Measurements from ENCODE around the gene SMARCA2.
"Not testable (repeated sequence)": the region's sequence is repeated elsewhere in the genome, so short reads cannot be mapped to it uniquely, and the experiment has no call there.

SMARCA2 gene

DNA sequence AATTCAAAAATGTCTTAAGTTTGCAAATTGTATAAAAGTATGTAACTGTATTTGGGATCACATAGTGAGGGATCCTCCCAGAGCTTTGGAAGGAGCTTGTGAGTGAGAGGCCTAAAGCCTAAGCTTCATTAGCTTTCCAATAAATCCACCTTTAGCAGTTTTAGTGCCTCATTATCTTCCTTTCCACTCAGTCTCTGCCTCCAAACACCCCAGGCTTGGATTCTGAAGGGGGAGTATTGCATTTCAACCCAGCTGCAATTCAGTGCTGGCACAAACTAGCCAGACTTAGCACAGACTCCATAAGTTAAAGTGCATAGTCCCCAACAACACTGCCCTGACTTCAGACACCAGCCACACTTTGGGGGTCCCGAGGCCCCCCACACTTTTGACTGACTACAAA lies 113.5 kb downstream of the SMARCA2 start:
- peaks cover 22 to 33% of the 10 kb centered on the region in 2 donors for H3K36me3 ChIP-seq (ENCODE audit: control insufficient read depth in 2 of 2, insufficient read depth in 2 of 2, low read length in 2 of 2)
- no peak overlapping the region for H3K27ac ChIP-seq (ENCODE audit: low read depth in 2 of 2, low read length in 2 of 2)
- H3K4me3 ChIP-seq (ENCODE audit: low read length in 2 of 2): no peak overlapping the region
- no peaks in the 10 kb centered on the region for H3K4me1 ChIP-seq (ENCODE audit: control insufficient read depth in 2 of 2, insufficient read depth in 2 of 2, low read length in 2 of 2)
- H3K27me3 ChIP-seq (ENCODE audit: control insufficient read depth in 2 of 2, insufficient read depth in 2 of 2, low read length in 2 of 2): no peaks in the 10 kb centered on the region
- no peak overlapping the region for H3K9ac ChIP-seq (ENCODE audit: low read depth in 1 of 2, low read length in 2 of 2)
- no peaks in the 10 kb centered on the region for H3K9me3 ChIP-seq (ENCODE audit: control insufficient read depth in 2 of 2, low read length in 2 of 2)

DNA sequence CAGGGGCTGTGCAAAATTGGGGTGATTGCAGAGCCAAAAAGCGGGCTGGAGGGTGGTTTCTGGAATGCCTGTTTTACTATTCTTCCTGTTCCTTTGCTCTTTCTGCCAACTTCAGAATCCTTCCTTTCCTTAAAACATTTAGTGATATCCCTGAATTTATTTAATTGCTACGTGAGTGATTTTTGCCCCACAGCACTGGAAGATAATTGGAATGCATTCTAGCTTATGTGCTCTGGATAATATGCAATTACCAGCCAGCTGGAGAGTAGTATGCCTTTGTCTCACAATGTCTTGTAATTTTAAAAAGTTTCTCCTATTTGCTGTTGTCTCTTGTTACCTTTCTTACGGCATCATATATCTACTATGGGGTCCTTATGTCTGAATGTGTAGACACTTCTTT lies 115.8 kb downstream of the SMARCA2 start:
- H3K9ac ChIP-seq (ENCODE audit: low read depth in 1 of 2, low read length in 2 of 2): no peak overlapping the region
- H3K9me3 ChIP-seq (ENCODE audit: control insufficient read depth in 2 of 2, low read length in 2 of 2): no peaks in the 10 kb centered on the region
- no peak overlapping the region for H3K27ac ChIP-seq (ENCODE audit: low read depth in 2 of 2, low read length in 2 of 2)
- H3K4me1 ChIP-seq (ENCODE audit: control insufficient read depth in 2 of 2, insufficient read depth in 2 of 2, low read length in 2 of 2): no peaks in the 10 kb centered on the region
- peaks cover 14 to 27% of the 10 kb centered on the region in 2 donors for H3K36me3 ChIP-seq (ENCODE audit: control insufficient read depth in 2 of 2, insufficient read depth in 2 of 2, low read length in 2 of 2)
- no peaks in the 10 kb centered on the region for H3K27me3 ChIP-seq (ENCODE audit: control insufficient read depth in 2 of 2, insufficient read depth in 2 of 2, low read length in 2 of 2)
- no peak overlapping the region for H3K4me3 ChIP-seq (ENCODE audit: low read length in 2 of 2)

DNA sequence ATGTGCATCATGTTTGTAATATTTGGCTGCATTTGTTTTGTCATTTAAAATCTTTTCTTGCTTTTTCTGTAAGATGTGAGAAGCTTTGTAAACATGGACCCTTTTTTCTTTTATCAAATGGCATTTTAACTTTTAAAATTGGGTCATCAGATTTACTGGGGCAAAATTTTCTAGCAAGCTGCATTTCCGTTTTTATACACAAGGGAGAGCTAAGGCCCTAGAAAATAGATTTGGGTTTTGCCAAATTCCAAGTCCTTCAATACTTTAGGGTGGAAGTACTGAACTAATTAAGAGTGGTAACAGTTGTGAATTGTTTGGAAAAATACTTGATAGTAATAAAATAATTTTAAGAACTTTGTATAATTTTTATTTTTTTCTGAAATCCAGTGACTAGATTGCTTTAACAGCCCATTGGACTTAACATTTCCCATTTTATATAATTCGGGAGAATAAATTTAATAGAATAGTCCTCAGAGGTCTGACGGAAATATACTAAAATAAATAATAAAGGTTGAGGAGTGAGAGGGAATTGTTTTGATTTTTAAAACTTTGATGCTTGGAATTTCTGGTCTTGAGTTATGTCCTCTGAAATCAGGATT lies 117.4 kb downstream of the SMARCA2 start:
- Histone ChIP-seq H3K36me3 (ENCODE audit: control insufficient read depth in 2 of 2, insufficient read depth in 2 of 2, low read length in 2 of 2) (peaks cover 7 to 21% of the 10 kb centered on the region in 2 donors), H3K9me3 (ENCODE audit: control insufficient read depth in 2 of 2, low read length in 2 of 2) (no peaks in the 10 kb centered on the region), H3K4me3 (ENCODE audit: low read length in 2 of 2) (no peak overlapping the region), H3K4me1 (ENCODE audit: control insufficient read depth in 2 of 2, insufficient read depth in 2 of 2, low read length in 2 of 2) (no peaks in the 10 kb centered on the region), H3K27ac (ENCODE audit: low read depth in 2 of 2, low read length in 2 of 2) (no peak overlapping the region), H3K9ac (ENCODE audit: low read depth in 1 of 2, low read length in 2 of 2) (no peak overlapping the region), H3K27me3 (ENCODE audit: control insufficient read depth in 2 of 2, insufficient read depth in 2 of 2, low read length in 2 of 2) (no peaks in the 10 kb centered on the region)

DNA sequence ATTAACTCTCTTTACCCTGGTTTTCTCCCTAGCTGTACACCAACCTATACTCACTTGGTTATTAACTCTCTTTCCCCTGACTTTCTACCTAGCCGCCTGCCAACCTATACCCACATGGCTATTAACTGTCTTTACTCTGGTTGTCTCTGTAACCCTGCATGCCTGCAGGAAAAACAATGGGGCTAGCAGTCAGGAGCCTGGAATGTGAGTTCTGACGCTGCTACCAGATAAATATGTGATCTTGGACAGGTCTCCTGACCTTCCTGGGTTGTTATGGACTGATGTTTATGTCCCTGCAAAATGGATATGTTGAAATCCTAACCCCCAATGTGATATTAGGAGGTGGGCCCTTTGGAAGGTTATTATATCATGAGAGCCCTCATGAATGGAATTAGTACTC lies 119.2 kb downstream of the SMARCA2 start:
- H3K27ac ChIP-seq (ENCODE audit: low read depth in 2 of 2, low read length in 2 of 2): no peak overlapping the region
- H3K4me1 ChIP-seq (ENCODE audit: control insufficient read depth in 2 of 2, insufficient read depth in 2 of 2, low read length in 2 of 2): no peaks in the 10 kb centered on the region
- no peak overlapping the region for H3K9ac ChIP-seq (ENCODE audit: low read depth in 1 of 2, low read length in 2 of 2)
- no peaks in the 10 kb centered on the region for H3K9me3 ChIP-seq (ENCODE audit: control insufficient read depth in 2 of 2, low read length in 2 of 2)
- H3K4me3 ChIP-seq (ENCODE audit: low read length in 2 of 2): no peak overlapping the region
- no peaks in the 10 kb centered on the region for H3K27me3 ChIP-seq (ENCODE audit: control insufficient read depth in 2 of 2, insufficient read depth in 2 of 2, low read length in 2 of 2)
- peaks cover 9 to 17% of the 10 kb centered on the region in 2 donors for H3K36me3 ChIP-seq (ENCODE audit: control insufficient read depth in 2 of 2, insufficient read depth in 2 of 2, low read length in 2 of 2)

DNA sequence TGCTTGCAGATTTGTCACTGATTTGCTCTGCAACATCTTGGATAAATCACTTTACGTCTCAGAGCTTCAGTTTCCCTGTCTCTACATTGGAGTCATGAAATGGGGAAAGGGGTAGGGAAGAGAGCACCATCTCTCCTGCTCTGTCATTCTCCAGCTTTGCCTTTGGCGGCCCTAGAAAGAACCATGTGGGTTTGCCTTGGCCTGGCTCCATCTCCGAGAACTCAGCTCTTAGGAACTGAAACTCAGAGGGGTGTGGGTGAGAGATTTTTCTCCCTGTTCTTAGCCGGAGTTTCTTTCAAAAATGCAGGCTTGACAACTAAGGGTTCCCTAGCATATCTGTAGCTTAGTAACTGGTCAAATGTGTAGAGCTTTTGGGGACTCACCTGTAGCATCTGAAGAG lies 123.5 kb downstream of the SMARCA2 start:
- peaks cover 10 to 11% of the 10 kb centered on the region in 2 donors for H3K36me3 ChIP-seq (ENCODE audit: control insufficient read depth in 2 of 2, insufficient read depth in 2 of 2, low read length in 2 of 2)
- H3K4me3 ChIP-seq (ENCODE audit: low read length in 2 of 2): no peak overlapping the region
- H3K4me1 ChIP-seq (ENCODE audit: control insufficient read depth in 2 of 2, insufficient read depth in 2 of 2, low read length in 2 of 2): no peaks in the 10 kb centered on the region
- no peaks in the 10 kb centered on the region for H3K27me3 ChIP-seq (ENCODE audit: control insufficient read depth in 2 of 2, insufficient read depth in 2 of 2, low read length in 2 of 2)
- no peaks in the 10 kb centered on the region for H3K9me3 ChIP-seq (ENCODE audit: control insufficient read depth in 2 of 2, low read length in 2 of 2)
- H3K9ac ChIP-seq (ENCODE audit: low read depth in 1 of 2, low read length in 2 of 2): no peak overlapping the region
- no peak overlapping the region for H3K27ac ChIP-seq (ENCODE audit: low read depth in 2 of 2, low read length in 2 of 2)

DNA sequence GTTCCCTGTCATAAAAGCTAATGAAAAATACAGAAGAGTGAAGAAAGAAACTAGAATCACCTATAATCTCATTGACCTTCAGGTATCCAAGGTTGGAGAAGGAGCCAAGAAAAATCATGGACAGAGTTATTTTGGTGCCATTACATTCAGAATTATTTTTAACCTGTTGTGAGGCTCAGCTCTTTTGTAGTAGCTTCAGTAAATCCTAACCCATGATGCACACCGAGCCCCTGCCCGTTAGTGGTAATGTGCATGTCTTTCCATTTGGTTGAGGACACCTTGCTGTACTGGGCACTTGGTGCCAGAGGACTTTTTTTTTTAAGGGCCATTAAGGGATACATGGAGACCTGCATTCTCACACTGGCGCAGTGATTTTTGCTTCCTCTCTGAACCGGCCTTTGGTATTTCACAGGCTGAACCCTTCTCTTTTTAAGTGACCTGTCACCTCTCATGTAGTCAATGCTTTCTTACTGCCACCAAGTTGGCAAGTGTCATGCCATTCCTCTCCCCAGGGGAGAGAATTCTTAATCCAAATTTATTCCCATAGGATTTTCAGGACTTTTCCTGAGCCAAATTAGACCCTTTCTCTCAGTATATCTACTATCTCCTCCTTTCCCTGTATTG lies 125.6 kb downstream of the SMARCA2 start:
- Histone ChIP-seq H3K4me3 (ENCODE audit: low read length in 2 of 2) (no peak overlapping the region), H3K4me1 (ENCODE audit: control insufficient read depth in 2 of 2, insufficient read depth in 2 of 2, low read length in 2 of 2) (no peaks in the 10 kb centered on the region), H3K27ac (ENCODE audit: low read depth in 2 of 2, low read length in 2 of 2) (no peak overlapping the region), H3K36me3 (ENCODE audit: control insufficient read depth in 2 of 2, insufficient read depth in 2 of 2, low read length in 2 of 2) (peaks cover 6 to 11% of the 10 kb centered on the region in 2 donors), H3K9me3 (ENCODE audit: control insufficient read depth in 2 of 2, low read length in 2 of 2) (no peaks in the 10 kb centered on the region), H3K9ac (ENCODE audit: low read depth in 1 of 2, low read length in 2 of 2) (no peak overlapping the region), H3K27me3 (ENCODE audit: control insufficient read depth in 2 of 2, insufficient read depth in 2 of 2, low read length in 2 of 2) (no peaks in the 10 kb centered on the region)

DNA sequence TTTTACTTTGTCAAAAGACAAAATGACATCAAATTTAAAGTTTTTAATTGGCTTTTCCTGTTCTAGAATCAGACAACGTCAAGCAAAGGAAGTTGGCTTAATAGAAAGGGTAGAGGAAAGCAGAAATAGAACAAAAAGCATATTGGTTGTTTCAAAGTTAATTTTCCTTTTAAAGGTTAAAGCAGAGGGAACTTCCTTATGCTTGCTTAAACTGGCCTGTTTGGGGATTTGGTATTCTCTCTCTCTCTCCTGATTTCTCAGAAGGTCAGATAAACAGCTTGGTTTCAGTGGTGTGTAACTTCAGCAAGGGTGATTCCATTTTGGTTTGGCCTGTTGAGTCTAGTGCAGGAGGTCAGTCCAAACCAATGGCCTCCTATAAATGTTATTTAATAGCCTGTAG lies 127.1 kb downstream of the SMARCA2 start:
- Histone ChIP-seq H3K9ac (ENCODE audit: low read depth in 1 of 2, low read length in 2 of 2) (no peak overlapping the region), H3K9me3 (ENCODE audit: control insufficient read depth in 2 of 2, low read length in 2 of 2) (no peaks in the 10 kb centered on the region), H3K36me3 (ENCODE audit: control insufficient read depth in 2 of 2, insufficient read depth in 2 of 2, low read length in 2 of 2) (peaks cover 3 to 8% of the 10 kb centered on the region in 2 donors)

DNA sequence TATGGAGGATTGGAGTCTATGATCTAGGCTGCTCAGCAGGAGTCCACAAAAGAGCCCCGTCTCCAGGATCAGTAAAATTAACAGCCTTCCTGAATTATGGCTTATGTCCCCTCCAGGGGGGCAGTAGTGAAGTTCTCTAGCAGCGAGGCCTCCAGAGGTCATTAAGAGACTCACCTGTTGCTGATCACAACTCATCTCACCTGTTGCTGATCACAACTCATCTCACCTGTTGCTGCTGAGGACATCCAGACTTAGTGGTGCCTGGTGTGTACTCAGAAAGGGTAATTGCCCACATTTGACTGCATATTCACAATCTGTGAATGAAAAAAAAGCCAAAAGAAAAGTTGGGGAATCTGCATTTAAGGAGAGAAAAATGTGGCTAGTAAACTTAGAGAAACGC lies 129.5 kb downstream of the SMARCA2 start:
- Histone ChIP-seq H3K27me3 (ENCODE audit: control insufficient read depth in 2 of 2, insufficient read depth in 2 of 2, low read length in 2 of 2) (no peaks in the 10 kb centered on the region), H3K4me1 (ENCODE audit: control insufficient read depth in 2 of 2, insufficient read depth in 2 of 2, low read length in 2 of 2) (no peaks in the 10 kb centered on the region), H3K27ac (ENCODE audit: low read depth in 2 of 2, low read length in 2 of 2) (no peak overlapping the region), H3K36me3 (ENCODE audit: control insufficient read depth in 2 of 2, insufficient read depth in 2 of 2, low read length in 2 of 2) (peaks cover 0 to 2% of the 10 kb centered on the region in 2 donors), H3K9me3 (ENCODE audit: control insufficient read depth in 2 of 2, low read length in 2 of 2) (no peaks in the 10 kb centered on the region), H3K4me3 (ENCODE audit: low read length in 2 of 2) (no peak overlapping the region), H3K9ac (ENCODE audit: low read depth in 1 of 2, low read length in 2 of 2) (no peak overlapping the region)

More for the DNA sequence above, 127.1 kb downstream of the SMARCA2 start:
- Histone ChIP-seq H3K4me1 (ENCODE audit: control insufficient read depth in 2 of 2, insufficient read depth in 2 of 2, low read length in 2 of 2) (no peaks in the 10 kb centered on the region), H3K4me3 (ENCODE audit: low read length in 2 of 2) (no peak overlapping the region), H3K27me3 (ENCODE audit: control insufficient read depth in 2 of 2, insufficient read depth in 2 of 2, low read length in 2 of 2) (no peaks in the 10 kb centered on the region), H3K27ac (ENCODE audit: low read depth in 2 of 2, low read length in 2 of 2) (no peak overlapping the region)

DNA sequence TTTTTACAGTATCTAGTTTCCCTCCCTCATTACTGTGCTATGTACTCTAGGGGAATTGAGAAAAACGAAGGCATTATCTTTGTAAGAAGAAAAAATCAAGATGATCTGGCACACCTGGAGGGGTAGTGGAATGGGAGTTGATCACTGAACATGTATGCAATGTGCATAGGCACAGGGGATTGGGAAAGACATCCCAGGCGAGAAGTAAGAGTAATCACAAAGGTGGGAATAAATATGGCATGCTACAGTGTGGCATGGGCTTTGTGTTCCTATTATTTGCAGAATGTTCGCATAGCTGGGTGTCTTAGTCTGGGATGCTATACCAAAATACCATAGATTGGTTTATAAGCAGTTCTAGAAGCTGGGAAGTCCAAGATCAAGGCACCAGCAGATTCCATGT lies 130.6 kb downstream of the SMARCA2 start:
- no peaks in the 10 kb centered on the region for H3K36me3 ChIP-seq (ENCODE audit: control insufficient read depth in 2 of 2, insufficient read depth in 2 of 2, low read length in 2 of 2)

DNA sequence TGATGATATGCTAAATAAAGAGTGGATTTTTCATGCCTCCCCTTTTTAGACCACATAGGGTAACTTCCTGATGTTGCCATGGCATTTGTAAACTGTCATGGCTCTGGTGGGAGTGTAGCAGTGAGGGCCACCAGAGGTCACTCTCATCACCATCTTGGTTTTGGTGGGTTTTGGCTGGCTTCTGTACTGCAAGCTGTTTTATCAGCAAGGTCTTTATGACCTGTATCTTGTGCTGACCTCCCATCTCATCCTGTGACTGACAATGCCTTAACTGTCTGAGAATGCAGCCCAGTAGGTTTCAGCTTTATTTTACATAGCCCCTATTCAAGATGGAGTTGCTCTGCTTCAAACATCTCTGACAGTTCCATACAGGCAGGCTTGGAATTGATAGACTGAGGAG lies 131.6 kb downstream of the SMARCA2 start:
- not testable (repeated sequence) for H3K27me3 ChIP-seq (ENCODE audit: control insufficient read depth in 2 of 2, insufficient read depth in 2 of 2, low read length in 2 of 2); H3K9me3 ChIP-seq (ENCODE audit: control insufficient read depth in 2 of 2, low read length in 2 of 2); H3K9ac ChIP-seq (ENCODE audit: low read depth in 1 of 2, low read length in 2 of 2); H3K27ac ChIP-seq (ENCODE audit: low read depth in 2 of 2, low read length in 2 of 2); H3K36me3 ChIP-seq (ENCODE audit: control insufficient read depth in 2 of 2, insufficient read depth in 2 of 2, low read length in 2 of 2); H3K4me3 ChIP-seq (ENCODE audit: low read length in 2 of 2); H3K4me1 ChIP-seq (ENCODE audit: control insufficient read depth in 2 of 2, insufficient read depth in 2 of 2, low read length in 2 of 2)

More for the DNA sequence above, 130.6 kb downstream of the SMARCA2 start:
- Histone ChIP-seq H3K27me3 (ENCODE audit: control insufficient read depth in 2 of 2, insufficient read depth in 2 of 2, low read length in 2 of 2) (no peaks in the 10 kb centered on the region), H3K4me1 (ENCODE audit: control insufficient read depth in 2 of 2, insufficient read depth in 2 of 2, low read length in 2 of 2) (no peaks in the 10 kb centered on the region), H3K9ac (ENCODE audit: low read depth in 1 of 2, low read length in 2 of 2) (no peak overlapping the region), H3K27ac (ENCODE audit: low read depth in 2 of 2, low read length in 2 of 2) (no peak overlapping the region), H3K4me3 (ENCODE audit: low read length in 2 of 2) (no peak overlapping the region), H3K9me3 (ENCODE audit: control insufficient read depth in 2 of 2, low read length in 2 of 2) (no peaks in the 10 kb centered on the region)

All from mucosa of rectum (tissue), 2 donors.